Measurements from ENCODE around the gene MAST2. TPM values are rescaled to one million over a fixed set of nuclear protein-coding genes. Genes with fewer than 3 reads are reported as not detected.
A peak's percentile ranks its signal among the peaks of the same experiment; 100 is the strongest.

MAST2 gene
- total and polyA plus RNA-seq, 9 of the 15 experiments (the other 6 are each of a cell fraction or from before 2014, with no cell fraction given) = 0.73 to 32.0 (median 17.8) TPM

DNA sequence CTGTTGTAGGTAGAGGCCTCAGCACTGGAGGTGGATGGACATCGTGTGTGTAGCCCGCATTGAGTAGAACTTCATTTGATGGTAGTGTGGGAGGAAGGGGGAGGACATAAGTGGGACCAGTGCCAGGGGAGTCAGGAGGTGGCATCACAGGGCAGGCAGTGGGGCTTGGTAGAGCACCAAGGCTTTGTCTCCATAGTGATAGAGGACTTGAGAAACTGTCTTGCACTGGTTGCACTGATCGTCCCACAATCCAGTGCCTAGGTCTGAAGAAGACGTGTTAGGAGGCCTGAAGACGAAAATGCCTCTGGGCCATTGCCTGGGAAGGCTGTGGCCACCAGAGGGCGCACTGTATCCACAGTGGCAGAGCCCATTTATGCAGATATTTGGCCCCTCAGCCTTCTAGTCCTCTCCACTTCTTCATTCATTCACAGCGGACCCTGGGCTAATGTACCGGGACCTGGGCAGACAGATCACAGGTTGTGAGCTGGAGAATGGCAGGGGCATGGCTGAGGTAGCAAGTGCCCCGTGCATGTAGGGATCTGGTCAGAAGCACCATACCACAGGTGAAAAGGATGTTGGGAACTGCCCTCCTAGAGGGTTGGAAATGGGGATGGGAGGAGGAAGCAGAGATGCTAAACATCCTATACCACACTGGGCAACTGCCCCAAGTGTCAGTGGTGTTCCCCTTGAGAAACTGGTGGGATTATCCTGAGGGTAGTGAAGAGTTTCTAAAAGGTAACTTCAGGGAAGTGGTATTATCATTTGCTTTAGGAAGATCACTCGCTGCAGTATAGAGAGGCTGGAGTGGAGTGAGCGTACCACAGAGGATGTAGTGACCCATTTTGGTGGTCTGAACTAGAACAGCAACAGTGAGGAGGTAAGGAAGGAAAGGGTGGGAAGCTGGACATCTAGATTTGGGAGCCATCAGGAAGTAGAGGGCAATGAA, 233.8 kb downstream of the MAST2 start (continued):
- TF ChIP-seq MBD1 (CRISPR knock-in tag; IDR thresholded peaks at IDR 0.05) (no peak), TCFL5 (CRISPR knock-in tag; conservative IDR thresholded peaks at IDR 0.05) (no peak), POLR2G (IDR thresholded peaks at IDR 0.05; ENCODE audit: low read depth, low read length) (no peak), BCL6 (CRISPR knock-in tag; IDR thresholded peaks at IDR 0.05) (no peak), ZNF436 (CRISPR knock-in tag; IDR thresholded peaks at IDR 0.05) (no peak), MAFK (IDR thresholded peaks at IDR 0.05; ENCODE audit: low read length) (peak; percentile 25; the same call in 1 of the 2 replicates), ESRRA (IDR thresholded peaks at IDR 0.05; ENCODE audit: borderline replicate concordance, low read depth) (no peak; the same call in 1 of the 2 replicates), MCM7 (IDR thresholded peaks at IDR 0.05) (no peak), GATAD2B (IDR thresholded peaks at IDR 0.05; ENCODE audit: borderline replicate concordance) (no peak), NFXL1 (CRISPR knock-in tag; IDR thresholded peaks at IDR 0.05) (no peak), GTF2F1 (IDR thresholded peaks at IDR 0.05; ENCODE audit: low read depth, low read length) (no peak), ZNF280A (IDR thresholded peaks at IDR 0.05; ENCODE audit: low read depth, partially characterized antibody) (no peak), SRF (CRISPR knock-in tag; IDR thresholded peaks at IDR 0.05) (peak; percentile 39 to 50; a peak in 2 of 4 replicates), NRF1 (conservative IDR thresholded peaks at IDR 0.05 in 1 of 2, IDR thresholded peaks at IDR 0.05 in 1 of 2) (no peak)
- TF ChIP-seq, protein P1, sequence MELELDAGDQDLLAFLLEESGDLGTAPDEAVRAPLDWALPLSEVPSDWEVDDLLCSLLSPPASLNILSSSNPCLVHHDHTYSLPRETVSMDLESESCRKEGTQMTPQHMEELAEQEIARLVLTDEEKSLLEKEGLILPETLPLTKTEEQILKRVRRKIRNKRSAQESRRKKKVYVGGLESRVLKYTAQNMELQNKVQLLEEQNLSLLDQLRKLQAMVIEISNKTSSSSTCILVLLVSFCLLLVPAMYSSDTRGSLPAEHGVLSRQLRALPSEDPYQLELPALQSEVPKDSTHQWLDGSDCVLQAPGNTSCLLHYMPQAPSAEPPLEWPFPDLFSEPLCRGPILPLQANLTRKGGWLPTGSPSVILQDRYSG (tag; conservative IDR thresholded peaks at IDR 0.05; ENCODE audit: low read depth) = no peak
- TF ChIP-seq, protein P2, sequence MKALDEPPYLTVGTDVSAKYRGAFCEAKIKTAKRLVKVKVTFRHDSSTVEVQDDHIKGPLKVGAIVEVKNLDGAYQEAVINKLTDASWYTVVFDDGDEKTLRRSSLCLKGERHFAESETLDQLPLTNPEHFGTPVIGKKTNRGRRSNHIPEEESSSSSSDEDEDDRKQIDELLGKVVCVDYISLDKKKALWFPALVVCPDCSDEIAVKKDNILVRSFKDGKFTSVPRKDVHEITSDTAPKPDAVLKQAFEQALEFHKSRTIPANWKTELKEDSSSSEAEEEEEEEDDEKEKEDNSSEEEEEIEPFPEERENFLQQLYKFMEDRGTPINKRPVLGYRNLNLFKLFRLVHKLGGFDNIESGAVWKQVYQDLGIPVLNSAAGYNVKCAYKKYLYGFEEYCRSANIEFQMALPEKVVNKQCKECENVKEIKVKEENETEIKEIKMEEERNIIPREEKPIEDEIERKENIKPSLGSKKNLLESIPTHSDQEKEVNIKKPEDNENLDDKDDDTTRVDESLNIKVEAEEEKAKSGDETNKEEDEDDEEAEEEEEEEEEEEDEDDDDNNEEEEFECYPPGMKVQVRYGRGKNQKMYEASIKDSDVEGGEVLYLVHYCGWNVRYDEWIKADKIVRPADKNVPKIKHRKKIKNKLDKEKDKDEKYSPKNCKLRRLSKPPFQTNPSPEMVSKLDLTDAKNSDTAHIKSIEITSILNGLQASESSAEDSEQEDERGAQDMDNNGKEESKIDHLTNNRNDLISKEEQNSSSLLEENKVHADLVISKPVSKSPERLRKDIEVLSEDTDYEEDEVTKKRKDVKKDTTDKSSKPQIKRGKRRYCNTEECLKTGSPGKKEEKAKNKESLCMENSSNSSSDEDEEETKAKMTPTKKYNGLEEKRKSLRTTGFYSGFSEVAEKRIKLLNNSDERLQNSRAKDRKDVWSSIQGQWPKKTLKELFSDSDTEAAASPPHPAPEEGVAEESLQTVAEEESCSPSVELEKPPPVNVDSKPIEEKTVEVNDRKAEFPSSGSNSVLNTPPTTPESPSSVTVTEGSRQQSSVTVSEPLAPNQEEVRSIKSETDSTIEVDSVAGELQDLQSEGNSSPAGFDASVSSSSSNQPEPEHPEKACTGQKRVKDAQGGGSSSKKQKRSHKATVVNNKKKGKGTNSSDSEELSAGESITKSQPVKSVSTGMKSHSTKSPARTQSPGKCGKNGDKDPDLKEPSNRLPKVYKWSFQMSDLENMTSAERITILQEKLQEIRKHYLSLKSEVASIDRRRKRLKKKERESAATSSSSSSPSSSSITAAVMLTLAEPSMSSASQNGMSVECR (CRISPR knock-in tag; IDR thresholded peaks at IDR 0.05) = peak; percentile 49; the same call in 1 of the 2 replicates
- TF ChIP-seq, protein P3, sequence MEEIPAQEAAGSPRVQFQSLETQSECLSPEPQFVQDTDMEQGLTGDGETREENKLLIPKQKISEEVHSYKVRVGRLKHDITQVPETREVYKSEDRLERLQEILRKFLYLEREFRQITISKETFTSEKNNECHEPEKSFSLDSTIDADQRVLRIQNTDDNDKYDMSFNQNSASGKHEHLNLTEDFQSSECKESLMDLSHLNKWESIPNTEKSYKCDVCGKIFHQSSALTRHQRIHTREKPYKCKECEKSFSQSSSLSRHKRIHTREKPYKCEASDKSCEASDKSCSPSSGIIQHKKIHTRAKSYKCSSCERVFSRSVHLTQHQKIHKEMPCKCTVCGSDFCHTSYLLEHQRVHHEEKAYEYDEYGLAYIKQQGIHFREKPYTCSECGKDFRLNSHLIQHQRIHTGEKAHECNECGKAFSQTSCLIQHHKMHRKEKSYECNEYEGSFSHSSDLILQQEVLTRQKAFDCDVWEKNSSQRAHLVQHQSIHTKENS (CRISPR knock-in tag; IDR thresholded peaks at IDR 0.05) = no peak
